DMS79 (cell line): Measurements from ENCODE around the gene ACADS.

Source experiments
- DNase-seq: peaks from one replicate; lab custom pipeline; 2025; lab: John Stamatoyannopoulos, UW

The ACADS gene, protein sequence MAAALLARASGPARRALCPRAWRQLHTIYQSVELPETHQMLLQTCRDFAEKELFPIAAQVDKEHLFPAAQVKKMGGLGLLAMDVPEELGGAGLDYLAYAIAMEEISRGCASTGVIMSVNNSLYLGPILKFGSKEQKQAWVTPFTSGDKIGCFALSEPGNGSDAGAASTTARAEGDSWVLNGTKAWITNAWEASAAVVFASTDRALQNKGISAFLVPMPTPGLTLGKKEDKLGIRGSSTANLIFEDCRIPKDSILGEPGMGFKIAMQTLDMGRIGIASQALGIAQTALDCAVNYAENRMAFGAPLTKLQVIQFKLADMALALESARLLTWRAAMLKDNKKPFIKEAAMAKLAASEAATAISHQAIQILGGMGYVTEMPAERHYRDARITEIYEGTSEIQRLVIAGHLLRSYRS

DNA sequence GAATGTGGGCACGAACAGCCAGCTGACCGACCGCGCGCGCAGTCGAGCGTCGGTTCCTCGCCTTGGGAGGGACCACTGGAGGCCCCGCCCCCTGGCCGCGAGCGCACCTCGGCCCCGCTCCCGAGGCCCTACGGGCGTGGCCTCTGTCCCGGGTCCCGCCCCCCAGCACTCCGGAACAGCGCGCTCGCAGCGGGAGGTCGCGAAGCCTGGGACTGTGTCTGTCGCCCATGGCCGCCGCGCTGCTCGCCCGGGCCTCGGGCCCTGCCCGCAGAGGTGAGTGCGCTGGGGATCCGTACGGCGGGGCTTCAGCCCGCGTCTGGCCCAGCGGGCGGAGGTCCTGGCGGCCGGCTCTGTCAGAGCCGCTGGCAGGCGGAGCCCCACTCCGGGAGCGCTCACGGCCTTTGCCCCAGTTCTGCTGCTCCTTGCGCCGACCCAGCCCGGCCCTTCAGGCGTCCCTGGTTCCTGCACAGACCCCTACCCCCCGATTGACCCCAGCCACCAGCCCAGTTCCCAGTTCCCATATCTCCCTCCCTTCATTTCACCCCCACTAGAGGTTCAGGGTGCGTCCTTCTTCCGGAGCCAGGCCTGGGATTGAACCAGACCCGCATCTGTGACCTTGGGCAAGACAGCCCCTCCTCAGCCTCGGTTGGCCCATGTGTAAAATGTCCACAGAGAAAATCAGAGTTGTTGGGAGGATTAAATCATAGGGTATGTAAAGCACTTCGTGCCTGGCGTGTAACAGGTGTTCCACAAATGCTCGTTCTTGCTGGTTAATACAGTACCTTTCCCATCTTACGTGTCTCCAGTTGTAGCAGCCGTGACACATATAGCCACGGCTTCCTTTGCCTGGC is at the start of gene ACADS:
ACADS (plus strand) TSS at position 168 of the 851 bp plus-strand sequence; CDS start at position 228, 60 bp downstream.
- peak; percentile 61 for DNase-seq

DNA sequence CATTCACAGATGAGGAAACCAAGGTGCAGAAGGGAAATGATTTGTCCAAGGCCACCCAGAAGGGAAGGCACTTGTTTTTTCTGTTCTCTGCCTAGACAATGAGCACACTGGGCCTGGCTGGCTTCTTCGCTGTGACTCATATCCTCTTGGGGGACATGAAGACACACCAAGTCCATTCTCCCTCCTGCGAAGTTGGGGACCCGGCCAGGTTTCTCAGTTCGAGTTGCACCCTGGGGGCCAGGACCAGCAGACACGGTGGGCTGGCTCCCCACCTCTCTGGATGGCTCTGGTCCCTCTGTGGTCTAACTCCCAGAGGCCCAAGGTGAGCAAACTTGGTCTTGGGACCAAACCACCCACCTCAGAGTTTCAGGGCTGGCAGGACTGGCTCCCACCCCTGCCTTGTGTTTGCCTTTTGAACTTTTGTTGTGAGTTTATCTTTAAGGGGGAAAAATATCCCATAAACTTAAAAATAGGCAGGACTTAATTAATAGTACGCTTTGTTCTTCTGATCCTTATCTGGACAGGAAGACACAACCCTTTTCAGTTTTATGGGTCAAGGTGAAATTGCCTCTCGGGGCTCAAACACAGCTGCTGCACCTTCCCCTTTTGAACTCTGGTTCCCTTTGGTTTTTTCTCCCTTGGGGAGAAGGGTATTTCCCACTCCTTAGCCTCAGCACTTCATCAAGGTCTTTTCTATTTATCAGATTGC is 47.7 kb upstream of the ACADS start:
- no peak for DNase-seq

DNA sequence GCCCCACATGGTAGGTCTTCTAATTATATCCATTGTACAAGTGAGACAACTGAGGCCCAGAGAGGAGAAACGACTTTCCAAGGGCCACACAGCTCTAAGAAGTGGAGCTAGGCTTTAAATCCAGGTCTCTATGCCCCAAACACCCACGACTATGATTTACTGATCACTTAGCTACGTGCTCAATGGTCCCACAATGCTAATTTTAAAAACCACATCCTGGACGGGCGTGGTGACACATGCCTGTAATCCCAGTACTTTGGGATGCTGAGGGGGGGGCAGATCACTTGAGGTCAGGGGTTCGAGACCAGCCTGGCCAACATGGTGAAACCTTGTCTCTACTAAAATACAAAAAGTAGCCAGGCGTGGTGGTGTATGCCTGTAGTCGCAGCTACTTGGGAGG is 47.1 kb upstream of the ACADS start:
- DNase-seq, result no peak

DNA sequence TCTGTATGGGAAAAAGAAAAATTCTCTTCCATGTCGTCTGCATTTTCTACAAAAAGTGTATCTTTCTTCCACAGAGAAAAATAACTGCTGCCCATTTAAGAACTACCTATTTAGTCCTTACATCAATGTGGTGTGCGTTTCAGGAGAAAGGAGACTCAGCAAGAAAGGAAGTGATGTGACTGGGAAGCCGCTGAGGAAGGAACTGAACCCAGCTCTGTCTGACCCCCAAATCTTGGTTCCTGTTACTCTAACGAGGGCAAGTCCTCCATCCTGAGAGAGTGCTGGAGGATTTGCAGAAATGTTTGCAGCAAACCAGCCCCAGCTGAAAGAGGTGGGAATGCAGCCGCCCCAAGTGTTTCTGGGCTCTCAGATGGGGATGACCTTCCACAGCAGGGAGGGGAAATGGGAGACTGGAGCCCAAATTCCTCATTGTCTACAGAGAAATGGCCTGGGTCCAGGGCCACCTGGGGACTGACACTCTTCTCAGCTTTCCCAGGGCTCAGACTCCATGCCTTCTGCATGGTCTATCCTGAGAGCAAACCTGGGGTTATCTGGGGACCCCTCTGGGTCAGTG is 45.4 kb upstream of the ACADS start:
- DNase-seq, result no peak

DNA sequence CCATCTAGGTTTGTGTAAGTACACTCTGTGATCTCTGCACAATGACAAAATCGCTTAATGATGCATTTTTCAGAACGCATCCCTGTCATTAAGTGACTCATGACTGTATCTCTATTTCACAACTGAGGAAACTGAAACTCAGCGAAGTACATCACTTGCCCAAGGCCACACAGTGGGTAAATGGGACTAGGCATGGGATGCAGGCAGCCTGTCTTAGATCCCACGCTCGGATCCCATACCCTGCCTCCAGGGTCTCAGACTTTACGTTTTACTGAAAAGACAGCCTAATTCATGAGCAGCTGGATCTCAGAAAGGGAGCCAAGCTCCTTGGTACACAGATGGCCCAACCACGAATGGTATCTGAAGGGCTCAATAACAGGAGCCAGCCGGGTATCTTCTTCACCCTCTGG is 41.1 kb upstream of the ACADS start:
- DNase-seq, result no peak

DNA sequence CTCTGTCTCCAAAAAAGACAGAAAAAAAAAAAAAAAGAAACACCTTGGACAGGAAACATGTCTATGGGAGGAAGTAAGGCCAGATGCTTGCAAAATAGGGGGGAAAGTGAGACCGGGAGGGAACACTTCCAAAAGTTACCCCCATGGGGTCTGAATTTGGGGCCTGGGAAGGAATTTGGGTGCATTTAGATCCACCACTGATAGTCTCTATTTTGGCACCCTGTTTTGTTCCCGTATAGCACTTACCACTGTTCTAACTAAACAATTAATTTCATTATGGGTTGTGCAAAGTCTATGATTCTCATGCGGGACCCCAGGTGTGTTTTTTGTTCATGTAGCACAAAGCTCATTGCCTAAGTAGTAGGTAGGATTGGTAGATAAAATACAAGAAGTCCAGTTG is 40.1 kb upstream of the ACADS start:
- DNase-seq, result no peak

DNA sequence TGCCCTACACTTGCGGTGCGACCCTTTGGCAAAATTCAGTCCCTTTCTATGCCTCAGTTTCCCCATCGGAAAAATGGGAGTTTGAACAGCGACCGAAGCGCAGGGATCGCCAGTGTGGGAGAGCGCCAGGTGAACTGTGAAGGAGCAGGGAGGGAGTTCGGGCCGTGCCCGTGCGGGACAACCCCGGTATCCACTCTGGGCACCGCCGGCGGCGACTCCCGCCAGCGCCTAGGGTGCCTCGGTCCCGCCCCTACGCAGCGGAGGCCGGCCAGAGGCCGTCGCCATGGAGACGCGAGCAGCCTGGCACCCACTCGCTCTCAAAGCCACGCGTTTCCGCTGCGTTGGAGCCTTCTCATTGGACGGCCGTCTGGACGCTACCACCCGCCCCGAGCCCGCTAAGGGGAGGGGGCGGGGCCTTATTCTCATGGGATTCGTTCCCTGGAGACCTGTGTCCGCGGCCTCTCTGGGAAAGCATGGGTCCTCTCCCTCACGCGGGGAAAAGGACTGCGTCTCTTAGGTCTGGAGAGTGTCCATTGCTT is 39.4 kb upstream of the ACADS start:
- peak; percentile 94 for DNase-seq

DNA sequence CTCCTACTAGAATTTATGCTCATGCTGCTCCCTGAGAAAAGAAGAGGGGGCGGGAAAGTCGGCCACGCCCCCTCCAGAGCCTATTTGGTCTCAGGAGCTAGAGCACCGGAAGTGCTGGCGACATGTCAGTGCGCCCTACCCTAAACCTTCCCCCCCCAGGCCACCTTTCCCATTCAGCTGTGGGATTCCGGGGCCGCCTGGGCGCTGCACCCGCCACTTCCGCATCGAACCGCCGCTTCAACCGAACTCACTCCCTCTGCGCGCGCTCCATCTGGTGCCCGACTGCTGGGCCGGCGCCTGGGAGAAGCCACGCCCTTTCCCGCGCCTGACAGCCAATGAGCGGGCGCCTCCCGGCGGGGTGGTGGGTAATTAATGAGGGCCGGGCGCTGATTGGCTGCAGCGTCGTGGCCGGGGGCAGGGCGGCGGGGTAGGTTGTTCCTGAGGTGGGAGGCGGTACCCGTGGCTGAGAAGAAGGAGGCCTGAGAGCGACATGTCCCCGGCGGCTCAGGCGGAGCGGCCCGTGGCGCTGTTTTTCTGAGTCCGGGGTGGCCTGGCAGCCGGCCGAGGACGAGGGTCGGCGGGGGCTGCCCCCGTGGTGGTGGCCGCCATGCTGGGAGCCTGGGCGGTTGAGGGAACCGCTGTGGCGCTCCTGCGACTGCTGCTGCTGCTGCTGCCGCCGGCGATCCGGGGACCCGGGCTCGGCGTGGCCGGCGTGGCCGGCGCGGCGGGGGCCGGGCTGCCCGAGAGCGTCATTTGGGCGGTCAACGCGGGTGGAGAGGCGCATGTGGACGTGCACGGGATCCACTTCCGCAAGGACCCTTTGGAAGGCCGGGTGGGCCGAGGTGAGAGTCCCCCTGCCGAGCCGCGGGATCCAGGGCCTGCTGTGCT is 38.7 kb upstream of the ACADS start, which contains the start of gene MLEC:
MLEC (plus strand) TSS at position 460 of the 888 bp plus-strand sequence; CDS start at position 608, 148 bp downstream.
- DNase-seq, result peak; percentile 95

DNA sequence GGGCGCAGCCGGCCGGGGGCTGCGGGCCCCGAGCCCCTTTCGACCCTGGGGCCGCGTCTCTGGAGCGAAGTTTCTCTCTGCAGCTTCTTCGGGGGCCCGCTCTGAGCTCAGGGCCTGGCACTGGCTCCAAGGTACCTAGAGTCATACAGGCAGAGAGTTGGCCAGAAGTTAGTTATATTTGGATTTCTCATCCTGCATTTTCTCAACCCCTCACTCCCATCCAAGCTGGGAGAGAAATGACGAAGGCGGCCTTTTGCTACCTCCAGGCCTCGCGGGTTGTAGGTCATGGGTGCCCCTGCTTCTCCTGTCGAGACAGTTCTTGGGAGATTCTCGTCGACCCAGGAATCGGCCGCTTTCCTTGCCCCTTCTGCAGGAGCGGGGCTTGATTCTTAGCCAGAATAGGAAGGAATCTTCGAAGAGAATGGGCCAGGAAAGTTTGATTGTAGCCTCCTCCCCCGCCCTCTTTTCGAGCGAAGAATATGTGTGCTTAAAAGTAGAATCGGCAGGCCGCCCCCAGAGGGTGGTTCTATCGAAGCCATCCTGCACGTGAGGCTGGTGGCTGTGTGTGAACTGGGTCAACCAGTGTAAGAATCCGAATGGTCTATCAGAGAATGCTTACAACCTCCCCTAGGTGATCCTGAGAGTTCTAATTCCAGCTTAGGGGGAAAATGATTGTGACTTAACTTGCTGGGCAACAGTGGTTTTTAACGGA is 37.9 kb upstream of the ACADS start:
- DNase-seq, result no peak

DNA sequence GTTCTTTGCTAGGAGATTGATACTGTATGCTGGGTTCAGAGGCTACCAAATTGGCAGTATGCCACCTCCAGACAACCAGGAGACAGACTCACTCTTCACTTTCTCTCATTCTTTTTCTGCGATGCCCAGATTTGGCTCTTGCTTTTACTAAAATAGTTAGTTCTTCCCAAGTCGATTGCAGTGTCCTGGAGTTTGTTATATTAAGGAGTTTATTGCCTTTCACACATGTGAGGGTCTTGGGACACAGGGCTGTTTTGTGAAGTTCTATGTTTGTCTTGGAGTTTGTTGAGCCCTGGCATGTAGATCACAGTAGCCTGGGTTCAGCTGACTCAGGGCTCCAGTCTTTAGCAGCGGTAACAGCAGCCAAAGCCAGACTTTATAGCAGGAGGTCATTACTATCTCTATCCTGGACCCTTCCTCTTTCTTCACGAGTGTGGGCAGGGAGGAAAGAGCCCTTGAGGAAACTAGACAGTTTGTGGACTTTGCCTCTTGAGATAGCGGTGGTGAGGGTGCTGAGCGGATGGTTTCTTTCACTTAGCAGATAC is 37.0 kb upstream of the ACADS start:
- DNase-seq, result no peak

DNA sequence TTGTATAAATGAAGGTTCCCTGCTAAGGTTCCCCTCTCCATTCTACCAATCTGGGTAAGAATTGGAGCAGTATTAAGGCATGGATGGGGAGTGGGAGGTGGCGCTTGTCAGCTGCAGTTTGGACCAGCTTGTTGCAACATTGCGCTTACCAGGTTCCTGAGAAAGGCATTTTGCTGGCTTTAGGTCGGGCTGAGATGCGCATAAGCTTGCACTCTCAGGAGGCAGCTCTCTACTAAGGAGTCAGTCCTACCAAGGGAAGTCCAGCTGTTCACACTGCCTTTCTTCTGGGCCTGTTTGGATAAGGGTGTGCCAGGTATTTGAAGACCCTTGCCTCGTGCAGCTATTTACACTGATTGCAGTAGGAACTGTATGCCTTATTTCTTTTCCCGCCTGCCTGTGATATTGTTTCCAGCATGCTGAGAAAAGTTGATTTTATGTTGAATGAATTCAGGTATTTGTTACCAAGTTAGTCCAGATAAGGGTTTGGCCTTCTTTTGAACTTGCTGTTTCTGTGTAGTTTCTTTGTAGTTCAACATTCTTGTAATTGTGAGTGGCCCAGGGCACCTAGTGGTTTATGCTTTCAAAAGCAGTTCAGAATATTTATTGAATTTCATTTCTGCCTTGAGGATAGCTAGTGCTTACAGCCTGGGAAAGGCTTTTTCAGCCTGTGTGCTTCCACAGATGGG is 36.1 kb upstream of the ACADS start:
- no peak for DNase-seq

DNA sequence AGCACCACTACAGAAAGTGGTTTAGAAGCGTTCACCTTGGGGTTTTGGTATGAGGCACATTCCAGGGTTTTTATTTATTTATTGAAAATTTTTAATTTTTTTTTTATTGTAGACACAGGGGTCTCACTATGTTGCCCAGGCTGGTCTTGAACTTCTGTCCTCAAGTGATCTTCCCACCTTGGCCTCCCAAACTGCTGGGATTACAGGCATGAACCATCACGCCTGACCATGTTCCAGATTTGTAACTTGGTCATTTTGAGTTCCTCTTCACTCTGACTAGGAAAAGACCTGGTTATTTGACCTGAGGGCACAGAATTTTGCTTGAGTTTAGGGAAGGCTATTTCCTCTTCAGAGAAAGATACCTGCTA is 35.6 kb upstream of the ACADS start:
- DNase-seq, result no peak

DNA sequence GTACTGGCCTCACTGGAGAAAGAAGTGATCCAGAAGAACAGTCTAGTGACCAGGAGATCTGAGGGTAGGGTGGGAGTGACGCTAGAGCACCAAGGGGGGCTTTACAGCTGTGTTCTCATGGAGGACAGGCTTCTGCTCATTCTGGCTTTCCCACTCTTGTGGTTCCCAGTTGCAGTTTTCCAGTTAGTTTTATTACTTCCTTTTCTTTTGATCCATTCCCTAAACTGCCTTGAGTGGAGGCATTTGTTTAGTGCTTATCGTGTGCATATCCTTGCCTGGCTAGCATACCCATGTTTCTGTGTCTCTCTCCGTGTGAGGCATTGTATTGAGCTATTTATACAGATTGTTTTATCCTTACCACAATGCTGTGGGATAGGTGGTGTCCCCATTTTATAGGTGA is 34.6 kb upstream of the ACADS start:
- DNase-seq, result no peak

DNA sequence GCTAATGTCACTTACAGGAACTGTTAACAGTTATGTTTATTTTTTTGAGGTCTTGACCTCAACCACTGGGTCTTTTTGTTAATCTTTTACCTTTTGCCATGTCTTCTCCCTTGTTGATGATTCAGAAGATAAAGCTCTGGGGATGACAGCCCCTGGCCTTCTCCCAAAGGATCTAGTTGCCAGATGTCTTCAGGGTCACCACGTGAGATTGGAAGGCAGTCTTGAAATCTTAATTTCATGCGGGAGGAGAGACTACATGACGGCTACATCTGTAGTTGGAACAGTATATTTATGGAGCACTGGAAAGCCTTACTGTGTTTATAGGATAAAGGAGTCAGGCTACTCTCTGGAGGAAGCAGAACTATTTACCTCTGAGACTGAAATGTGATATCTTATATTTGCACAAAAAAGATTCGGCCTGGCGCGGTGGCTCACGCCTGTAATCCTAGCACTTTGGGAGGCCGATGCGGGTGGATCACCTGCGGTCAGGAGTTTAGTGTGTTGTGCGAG is 33.0 kb upstream of the ACADS start:
- DNase-seq, result no peak

DNA sequence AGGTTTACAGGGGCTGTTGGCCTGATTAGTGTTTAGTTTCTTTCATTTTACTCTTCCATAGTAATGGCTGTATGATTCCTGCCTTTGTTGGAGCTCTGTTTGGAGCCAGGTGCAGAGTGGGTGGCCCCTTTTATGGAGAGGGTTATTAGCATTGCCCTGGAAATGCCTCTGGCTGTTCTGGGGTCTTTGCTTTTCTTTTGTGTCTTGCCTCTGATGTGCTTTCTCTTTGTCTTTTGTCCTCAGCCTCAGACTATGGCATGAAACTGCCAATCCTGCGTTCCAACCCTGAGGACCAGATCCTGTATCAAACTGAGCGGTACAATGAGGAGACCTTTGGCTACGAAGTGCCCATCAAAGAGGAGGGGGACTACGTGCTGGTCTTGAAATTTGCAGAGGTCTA is 31.8 kb upstream of the ACADS start:
- DNase-seq, result no peak

DNA sequence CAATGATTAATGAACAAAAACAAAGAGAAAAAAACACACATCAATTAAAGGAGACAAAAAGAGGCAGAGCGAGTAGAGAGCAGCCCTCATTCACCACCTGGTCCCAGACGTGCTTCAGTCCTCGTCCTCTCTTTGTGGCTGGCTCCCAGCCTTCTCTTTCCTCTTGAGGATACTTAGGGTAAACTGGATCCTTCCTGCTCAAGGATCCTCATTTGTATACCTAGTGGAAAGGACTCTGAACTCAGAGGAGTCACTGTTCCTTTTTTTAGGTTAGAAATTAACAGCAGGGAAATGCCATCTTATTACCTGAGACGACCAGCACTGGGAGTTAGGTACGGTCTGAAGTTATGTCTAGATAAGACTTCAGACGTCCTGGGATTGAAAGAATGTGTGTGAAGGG is 29.0 kb upstream of the ACADS start:
- DNase-seq, result peak; percentile 26

DNA sequence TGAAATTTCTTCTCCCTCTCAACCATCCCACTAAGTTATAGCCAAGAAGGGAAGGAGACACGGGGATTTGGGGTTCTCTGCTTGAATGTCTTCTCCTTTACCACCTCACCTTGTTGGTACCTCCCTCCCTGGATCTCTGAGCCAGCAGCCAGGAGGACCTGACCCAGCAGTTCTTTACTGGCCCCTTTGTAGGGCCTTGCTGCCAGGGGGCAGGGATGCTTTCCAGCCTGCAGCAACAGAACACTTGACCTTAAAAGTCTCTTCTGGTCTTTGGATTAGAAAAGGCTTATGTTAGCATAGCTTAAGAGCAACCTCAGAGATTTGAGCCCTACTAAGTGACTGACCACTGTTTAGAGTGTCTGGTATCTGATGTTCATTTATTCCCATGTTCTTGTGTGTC is 28.3 kb upstream of the ACADS start:
- no peak for DNase-seq

DNA sequence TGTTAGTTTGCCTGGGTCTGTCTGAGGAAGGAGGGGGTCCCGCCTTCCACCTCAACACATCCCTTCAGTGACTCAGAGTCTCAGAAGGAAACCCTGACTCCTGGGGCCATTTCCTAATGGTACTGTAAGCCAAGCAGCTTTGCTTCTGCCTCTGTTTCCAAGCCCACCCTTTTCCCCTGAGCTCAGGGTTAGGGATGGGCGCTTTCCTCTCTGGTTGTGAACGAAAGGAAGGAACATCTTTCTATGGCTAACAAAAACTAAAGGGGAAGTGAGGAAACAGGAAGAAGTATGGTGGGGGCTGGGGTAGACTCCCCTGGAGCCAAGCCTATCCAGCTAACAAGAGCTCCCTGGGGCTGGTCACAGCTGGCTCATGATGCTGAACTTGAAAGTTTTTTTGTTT is 27.0 kb upstream of the ACADS start:
- DNase-seq, result no peak

DNA sequence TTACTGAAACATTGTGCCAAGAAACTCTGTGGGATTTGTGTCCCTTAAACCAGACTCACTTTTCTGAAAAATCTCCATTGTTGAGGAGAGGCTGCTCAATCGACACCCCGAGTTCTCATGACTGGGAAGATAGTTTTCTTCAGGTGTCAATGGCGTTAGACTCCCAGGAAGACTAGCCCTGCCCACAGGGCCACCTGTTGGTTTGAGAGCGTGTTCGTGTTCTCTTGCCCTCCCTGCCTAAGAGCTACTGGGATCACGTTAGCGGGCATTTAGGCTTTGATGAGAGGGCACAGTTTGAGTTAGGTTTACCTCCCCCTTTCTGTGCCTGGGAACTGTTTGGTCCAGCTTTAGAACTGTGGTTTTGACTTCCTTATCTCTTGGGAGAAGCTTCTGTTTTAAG is 26.1 kb upstream of the ACADS start:
- DNase-seq, result no peak
